ENCODE results near the gene FMN1.

GRCh38 chr15:33200444-33200843 is 5.9 kb upstream of the FMN1 start:
- TF ChIP-seq CTCF (IDR thresholded peaks at IDR 0.05) (no peak), POLR2AphosphoS5 (IDR thresholded peaks at IDR 0.05) (no peak)
